Gastroesophageal sphincter (tissue), 3 donors: ENCODE results near the gene NEK3.

Experiments used
- EP300 ChIP-seq: sonication (generic); formaldehyde crosslinking; IDR thresholded peaks from one replicate; pipeline ENCODE4 v1.6.1; 2017; ENCODE audit warnings: antibody characterized with exemption, mild to moderate bottlenecking
- POLR2A ChIP-seq, 2 donors: fragments of 450-650 bp; IDR thresholded peaks; one replicate each; pipeline ENCODE4 v1.6.1; 2017; ENCODE audit warnings: antibody characterized with exemption in 2 of 2, mild to moderate bottlenecking in 2 of 2, moderate library complexity in 1 of 2
- POLR2AphosphoS5 ChIP-seq: sonication (generic); formaldehyde crosslinking; IDR thresholded peaks from one replicate; pipeline ENCODE4 v1.6.1; 2017; ENCODE audit warnings: antibody characterized with exemption
- TF ChIP-seq, protein P1 (sequence below), 4 experiments: fragments of 200-600 bp in 2 of 4; fragments of 450-650 bp in 2 of 4; sonication (generic) in 1 of 4; IDR thresholded peaks; one replicate each; pipeline ENCODE4 v1.5.1; 2017 to 2019; ENCODE audit warnings: antibody characterized with exemption in 4 of 4, mild to moderate bottlenecking in 2 of 4, moderate library complexity in 2 of 4

DNA sequence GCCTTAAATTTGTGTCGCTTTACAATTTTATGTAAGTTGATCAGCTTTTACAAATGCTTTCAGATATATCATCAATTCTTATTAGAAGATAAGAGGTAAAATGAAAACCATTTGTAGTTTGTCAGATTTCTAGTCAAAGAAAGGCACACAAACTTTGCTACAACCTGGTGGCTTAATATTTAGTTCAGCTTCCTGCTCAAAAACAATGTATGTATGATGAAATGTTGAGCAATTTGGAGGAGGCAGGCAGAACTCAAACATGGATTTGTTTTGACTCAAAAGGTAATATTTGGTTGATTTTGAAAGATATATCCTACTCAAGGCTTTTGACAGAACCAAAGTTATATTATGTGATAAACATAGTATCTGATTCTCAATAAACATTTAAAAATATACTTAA, 54.8 kb downstream of the NEK3 start:
- TF ChIP-seq POLR2AphosphoS5 (no peak), POLR2A (IDR thresholded peaks at IDR 0.05) (no peak), EP300 (no peak)
- TF ChIP-seq, protein P1, sequence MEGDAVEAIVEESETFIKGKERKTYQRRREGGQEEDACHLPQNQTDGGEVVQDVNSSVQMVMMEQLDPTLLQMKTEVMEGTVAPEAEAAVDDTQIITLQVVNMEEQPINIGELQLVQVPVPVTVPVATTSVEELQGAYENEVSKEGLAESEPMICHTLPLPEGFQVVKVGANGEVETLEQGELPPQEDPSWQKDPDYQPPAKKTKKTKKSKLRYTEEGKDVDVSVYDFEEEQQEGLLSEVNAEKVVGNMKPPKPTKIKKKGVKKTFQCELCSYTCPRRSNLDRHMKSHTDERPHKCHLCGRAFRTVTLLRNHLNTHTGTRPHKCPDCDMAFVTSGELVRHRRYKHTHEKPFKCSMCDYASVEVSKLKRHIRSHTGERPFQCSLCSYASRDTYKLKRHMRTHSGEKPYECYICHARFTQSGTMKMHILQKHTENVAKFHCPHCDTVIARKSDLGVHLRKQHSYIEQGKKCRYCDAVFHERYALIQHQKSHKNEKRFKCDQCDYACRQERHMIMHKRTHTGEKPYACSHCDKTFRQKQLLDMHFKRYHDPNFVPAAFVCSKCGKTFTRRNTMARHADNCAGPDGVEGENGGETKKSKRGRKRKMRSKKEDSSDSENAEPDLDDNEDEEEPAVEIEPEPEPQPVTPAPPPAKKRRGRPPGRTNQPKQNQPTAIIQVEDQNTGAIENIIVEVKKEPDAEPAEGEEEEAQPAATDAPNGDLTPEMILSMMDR (IDR thresholded peaks at IDR 0.05) = no peak
